NCI-H1105 (cell line): ENCODE results near the gene MAST4.

Experiments used
- DNase-seq: peaks from one replicate; lab custom pipeline; 2025; lab: John Stamatoyannopoulos, UW

The MAST4 gene

DNA sequence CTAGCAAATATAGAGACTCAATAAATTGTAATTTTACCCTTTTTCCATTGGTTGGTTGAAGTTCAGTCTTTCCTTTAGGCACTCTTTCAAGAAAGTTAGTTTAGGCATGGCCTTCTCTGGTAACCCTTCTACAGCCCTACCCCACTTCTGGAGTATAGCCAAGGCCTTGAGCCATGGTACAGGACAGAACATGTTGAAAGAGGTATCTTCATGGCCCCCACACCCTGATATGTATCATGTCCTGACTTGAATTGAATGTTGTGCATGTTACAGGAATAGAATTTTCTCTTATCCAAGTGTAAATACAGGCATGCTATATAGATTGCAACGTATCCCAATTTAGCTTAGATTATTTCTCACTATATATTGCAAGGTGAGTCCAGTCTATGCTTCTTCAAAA lies 424.8 kb downstream of the MAST4 start:
- DNase-seq: no peak

DNA sequence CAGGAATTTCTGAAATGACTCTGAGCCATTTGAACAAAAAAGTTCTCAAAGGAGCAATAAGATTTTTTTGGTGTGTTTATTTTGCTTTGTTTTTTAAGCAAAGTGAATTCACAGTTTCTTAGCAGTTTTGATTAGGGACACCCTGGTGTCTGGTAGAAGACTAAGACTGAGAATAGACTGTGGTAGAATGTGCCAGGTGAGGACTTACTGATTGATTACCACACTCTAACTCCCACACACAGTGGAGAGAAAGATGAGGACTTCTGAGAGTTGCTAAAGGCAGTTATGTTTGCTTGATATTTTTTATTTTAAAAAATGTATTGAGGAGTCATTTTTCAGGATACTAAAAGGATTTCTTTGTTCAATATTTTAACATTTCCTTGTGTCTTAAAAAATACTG lies 425.3 kb downstream of the MAST4 start:
- DNase-seq: no peak

DNA sequence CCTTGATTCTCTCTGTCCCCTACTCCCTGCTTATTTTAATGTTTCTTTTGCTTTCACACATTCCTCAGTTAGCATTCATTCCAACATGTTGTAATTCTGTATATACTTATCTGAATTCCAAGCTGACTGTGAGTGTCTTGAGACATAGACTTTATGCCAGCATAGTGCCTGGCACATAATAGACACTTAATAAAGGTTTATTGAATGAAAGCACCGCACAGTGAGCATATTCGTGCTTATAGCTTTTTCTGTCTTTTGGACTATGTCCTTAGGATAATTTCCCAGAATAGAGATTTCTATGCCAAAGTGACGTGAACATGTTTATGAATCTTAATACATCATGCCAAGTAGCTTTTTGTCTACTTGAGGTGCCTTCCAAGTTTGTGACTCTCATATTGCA lies 425.8 kb downstream of the MAST4 start:
- no peak for DNase-seq

DNA sequence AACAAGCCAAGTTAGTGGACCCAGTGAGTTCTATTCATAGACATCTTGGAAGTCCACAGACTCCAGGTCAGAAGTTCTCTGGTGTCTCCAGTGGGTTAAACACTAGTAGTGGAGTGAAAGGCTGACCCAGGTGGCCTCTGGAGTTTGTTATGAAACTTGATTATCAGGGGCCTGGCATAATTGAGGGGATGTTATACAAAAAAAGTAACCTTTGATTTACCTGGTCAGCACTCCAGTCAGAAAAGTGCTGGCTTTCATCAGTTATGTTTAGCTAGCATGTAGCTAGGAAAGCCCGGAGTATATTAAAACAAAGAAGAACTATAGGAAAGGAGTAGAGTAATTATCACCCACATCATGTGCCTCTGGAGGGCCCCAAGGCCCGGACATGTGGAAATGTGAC lies 429.3 kb downstream of the MAST4 start:
- no peak for DNase-seq

DNA sequence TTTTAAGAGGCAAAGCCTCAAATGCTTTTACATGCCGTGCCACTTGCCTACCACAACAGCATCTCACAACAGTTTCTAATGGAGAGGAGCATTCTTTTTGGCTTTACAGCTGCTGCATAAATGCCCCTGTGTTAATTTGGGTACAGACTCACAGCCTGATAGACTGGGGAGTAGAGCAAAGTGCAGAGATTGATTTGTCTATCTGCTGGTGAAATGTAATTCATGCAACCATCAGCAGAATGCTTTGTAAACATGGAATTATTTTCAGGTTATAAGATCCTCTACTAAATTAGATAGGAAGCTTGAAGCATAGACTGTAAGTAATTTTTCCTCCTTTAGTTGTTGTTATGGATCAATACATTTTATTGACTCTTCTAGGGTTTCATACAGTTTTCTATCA lies 430.1 kb downstream of the MAST4 start:
- DNase-seq: no peak

DNA sequence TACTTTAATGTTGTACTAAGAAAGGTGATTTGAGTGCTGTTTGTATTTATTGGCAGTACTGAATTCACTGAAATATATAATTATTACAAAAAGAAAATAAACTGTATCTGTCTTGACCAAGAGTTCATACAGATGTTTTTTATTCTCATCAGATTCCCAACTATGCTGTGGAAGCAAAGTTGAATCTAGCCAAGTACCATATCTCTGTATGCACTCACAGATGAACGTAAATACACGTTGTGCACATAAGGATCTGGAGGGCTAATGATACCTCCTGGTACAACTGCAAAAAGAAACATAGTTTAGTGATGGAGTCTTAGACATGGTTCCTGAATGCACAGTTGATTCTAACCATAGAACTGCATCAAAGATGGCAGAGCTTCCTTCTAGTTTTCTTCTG lies 431.0 kb downstream of the MAST4 start:
- no peak for DNase-seq

DNA sequence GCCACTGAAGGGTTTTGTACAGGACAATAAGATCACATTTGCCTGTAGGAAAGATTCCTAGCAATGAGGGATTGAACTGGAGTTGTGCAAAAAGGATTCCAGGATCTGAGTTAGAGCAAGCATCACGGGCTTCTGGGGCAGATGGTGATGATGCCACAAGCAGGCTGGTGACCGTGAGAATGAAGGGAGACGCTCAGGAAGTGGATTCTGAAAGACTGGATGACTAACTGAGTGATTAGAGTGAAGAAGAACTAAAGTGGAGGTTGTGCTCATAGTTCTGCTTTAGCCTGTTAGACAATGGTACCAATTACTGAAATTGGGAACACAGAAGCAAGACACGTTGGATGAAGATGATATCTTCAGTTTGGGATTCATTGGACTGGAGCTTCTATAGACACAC lies 432.2 kb downstream of the MAST4 start:
- DNase-seq: no peak

DNA sequence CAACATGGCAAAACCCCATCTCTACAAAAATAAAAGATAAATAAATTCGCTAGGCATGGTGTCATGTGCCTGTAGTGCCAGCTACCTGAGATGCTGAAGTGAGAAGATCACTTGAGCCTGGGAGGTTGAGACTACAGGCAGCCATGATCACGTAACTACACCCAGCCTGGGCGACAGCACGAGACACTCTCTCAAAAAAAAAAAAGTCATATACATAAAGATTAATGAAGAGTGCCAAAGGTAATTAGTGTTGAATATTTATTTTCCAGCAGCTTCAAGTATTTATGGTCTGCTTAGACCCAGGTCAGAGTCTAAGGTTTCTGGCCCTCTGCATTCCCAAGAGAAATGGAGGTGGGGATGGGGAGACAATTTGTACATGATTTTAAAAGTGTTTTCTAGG lies 432.7 kb downstream of the MAST4 start:
- no peak for DNase-seq

DNA sequence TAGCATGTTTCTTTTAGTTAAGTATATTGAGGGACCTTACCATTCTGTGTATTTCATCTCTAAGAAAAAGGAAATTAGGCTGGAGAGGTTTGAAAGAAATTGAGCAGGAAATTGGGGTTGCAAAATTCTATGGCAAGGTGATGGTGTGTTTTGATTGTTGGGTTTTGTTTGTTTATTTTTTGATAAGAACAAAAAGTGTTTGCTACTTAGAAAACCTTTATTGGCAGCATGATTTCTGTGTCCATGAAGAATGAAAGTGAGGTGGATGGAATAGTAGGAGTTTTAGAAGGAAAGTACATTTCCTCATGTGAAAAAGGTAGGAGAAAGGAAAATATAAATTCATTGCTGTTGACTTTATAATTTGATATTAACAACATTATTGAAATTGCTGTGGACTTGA lies 433.3 kb downstream of the MAST4 start:
- no peak for DNase-seq

DNA sequence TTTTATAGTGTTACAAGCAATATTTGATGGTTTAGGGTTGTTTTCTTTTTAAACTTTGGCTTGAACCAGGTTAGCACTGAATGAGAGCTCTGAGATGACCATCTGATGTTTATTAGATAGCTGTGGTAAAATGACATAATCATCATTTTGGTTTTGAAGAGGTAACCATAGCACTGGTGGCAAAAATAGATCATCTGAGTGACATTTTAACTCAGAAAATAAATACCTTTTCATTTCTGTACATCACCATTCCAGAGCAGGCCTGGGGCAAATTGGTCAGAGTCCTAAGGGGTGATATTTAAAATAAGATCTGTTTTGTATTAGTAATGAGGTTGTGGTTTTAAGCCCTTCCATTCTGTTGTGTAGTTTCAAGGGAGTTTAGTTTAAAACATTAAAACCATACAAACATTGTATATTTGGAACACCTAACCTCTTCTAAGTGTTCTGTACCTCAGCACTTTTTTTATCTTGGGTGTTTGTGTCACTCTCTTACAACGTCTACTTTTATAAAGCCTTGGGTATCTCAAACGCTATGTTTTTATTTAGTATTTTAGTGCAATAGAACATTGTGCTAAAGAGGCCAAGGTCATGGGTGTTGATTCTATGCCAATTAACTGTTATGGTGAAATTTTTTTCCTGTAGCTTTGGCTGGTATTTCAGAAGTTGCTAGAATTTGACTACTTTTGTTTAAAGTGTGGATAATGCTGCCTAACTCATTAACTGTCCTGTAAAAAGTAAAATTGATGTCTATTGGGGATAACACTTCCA lies 434.3 kb downstream of the MAST4 start:
- no peak for DNase-seq

DNA sequence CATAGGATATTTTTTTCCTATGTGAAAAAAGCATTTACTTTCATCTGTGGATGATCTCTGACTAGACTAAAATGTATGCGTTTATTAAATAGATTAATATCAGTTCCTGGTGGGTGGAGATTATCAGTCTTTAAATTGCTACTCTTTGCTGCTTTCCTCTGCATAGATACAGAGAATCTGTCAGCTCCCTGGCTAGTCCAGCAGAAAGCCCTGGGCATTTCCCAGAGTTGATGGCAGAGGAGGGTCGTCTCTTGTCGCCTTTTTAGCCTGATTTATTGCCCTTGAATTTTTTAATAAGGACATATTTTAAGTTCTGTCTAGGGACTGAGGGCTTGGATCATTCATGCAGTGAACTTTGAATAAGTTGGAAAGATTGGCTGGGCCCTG lies 434.9 kb downstream of the MAST4 start:
- DNase-seq: no peak

DNA sequence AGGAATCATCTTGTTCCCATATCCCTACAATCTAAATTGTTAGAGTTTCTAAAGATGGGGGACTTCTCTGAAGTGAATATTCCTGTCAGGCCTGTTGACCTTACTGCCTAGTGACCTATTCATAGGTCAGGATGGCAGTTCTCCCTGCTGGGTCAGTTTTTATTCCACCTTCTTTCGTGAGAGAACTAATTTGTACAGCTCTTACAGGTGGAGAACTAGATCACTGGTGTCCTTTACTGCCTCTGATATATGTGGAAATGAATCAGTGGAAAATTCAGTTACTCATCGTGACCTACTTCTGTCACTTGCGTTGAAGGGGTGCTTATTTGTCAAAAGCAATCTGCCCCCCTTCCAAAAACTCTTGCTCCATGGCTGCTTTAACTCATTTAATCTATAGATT lies 435.5 kb downstream of the MAST4 start:
- no peak for DNase-seq

DNA sequence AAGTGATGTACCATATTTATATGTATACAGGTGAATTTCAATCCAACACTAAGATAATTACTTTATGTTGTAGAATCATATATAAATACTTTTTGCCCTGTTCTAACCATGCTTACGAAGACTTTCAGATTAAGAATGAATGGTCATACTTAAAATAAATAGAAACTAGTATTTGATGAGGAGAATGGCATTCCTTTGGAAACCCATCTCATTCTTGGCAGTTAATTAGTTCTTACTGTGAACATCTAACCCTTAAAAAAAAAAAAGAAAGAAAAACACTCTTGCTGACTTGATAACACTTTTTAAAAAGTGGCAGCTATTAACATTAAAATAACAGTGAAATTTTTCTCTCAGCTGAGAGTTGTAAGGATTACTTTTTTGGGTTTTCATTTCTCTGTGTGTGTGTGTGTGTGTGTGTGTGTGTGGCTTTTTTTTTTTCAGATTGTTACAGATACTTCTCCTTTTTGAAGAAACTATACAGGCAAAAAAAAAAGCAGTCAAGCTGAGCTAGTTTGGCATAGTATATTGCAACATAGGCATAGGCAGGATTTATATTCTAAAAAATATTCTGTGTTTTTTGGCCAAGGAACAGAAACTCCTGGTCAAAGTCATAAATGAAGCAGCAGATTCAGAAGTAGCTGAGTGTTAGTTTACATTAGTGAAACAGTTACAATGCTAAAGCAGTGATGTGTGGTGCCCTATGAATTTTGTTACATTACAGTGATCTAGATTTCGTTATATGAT lies 436.9 kb downstream of the MAST4 start:
- no peak for DNase-seq

DNA sequence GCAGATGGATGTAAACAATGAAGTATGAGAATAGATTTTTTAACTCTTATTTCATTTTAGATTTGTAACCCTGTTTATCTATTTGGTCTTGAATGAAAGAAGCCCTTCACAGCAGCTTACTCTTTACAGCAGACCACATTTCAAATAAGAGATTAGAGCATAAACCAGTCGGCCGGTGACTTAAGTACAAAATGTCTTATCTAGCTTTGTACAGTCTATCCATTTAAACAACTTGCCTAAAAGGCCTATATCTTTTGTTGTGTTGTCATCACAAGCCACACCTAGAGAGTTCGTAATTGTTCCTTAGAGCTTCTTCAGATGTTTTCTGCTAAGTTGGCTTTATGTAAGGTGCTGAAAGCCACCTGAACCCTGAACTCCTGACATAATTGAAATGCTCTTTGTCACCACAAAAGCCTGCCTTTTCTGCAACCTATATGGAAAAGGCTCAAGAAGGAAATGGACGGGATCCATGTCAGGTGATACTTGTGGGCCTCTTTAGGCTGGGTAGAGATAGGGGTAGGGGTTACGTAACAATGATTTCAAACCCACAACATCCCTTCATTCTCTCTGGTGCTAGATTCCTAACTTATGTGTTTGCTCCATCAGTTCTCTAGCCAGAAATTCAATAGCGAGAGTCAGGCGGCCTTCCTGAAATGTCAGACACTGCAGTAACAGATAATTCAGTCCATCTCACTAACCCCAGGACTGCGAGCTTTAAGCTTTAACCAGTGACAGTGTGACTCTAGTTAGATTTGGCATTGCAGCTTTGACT lies 437.9 kb downstream of the MAST4 start:
- DNase-seq: no peak

DNA sequence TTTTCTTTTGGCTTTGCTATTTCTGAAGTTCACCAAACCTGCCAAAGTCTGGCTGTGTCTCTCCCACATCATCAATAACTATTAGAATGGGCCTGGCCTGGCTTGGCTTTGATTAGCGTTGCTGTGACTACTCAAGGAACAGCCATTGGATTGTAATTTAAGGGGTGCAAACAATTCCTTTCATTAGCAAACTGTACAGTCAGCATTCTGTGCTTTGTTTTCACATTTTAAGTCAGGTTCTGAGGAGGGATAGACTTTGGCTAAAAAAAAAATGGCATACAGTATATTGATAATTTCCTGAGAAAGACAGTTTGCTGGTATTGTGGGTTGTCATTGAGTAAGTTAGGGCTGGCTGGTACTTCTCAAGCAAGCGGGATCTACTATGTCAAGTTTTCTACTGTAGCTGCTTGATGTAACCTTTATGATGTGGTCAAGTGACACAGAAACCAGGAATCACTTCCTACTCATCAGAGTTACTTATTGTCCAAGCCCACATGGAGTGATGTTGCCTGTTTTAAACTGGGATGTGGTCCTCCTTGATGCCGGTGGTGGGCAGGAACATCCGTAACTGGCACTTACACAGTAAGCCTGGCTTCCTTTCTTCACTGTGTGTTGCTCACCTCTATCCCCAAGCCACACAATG lies 439.0 kb downstream of the MAST4 start:
- DNase-seq: no peak

DNA sequence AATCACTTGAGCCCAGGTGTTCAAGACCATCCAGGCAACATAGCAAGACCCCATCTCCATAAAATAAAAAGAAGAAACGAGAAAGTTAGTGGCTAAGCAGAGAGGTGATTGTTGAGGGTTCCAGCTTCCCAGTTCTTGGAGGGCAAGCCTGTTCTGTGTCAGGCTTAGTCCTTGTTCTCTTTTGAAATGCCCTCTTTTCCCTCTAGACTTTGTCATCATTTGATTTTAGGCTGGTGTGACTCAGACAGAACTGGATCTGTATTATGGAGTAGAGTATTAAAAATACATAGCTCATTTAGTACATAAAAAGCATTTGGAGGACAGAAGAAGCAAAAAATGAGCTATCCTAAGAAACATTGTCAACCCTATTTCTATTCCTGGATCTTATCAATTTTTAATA lies 441.0 kb downstream of the MAST4 start:
- DNase-seq: no peak

DNA sequence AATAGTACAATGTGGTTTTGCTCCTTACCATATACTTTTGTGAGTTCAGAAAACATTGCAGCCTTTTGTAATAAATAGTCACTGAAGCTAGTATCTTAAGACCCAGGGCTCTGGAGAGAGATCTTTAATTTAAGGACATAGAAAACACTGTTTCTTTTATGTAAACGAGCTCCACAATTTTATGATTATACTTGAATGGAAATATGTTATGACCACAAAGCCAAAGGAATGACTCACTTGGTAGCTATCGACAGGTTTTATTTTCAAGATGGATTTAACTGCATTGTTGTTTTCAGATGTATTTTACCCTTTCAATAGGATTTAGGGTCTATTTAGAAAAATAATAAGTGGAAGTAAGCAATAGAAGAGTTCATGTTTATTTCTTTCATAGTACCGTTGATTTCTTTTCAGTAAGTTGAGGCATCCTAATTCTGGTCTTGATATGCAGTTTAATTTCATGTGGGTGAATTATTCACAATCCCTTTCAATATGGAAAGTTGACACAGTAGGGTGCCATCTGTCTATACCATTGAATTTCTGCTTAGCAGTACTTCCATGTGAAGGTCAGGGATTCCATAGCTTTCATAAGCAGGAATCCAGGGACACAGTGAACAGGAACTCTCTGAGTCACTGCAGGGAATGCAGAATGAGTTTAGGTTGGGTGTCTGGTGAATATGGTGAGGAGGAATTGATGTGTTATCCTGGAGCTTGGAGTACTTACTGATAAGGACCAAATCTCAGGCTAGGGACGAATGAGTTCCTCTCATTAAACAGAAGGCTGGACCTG lies 442.8 kb downstream of the MAST4 start:
- DNase-seq: no peak

DNA sequence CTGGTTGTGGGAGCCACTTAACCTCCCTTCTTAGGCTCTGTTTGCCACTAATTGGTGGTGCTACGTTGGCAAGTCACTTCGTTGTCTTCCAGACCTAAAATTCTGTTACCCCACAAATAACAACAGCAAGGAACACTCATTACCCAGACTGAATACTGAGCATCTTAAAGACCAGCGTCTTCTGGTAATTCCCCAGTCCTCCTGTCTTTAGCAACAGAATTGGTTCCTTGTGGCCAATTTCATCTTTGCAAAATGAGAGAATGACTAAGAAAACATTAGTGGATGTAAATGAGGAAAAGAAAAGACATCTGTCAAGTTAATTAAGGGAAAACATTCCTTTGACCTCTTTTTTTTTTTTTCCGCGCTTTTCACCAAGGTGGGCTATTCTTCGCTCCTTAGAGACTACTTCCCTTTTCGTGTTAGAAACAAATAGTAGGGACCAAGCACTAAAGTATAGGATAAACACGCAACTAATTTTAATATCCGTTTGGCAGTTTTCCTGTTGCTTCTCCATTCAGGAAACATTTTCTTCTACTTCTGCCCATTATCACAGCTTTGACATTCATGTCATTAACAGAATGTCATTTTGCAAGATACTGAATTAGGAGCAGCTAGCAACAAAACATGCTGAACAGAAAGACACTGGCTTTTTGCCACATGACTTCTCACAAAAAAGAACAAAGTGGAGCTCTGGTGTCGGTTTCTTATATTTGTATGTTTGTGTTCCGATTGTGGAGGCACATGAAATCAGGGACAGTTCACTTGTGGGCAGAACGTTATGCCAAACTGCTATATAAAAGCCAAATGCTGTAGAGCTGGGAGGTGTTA lies 446.2 kb downstream of the MAST4 start:
- no peak for DNase-seq

DNA sequence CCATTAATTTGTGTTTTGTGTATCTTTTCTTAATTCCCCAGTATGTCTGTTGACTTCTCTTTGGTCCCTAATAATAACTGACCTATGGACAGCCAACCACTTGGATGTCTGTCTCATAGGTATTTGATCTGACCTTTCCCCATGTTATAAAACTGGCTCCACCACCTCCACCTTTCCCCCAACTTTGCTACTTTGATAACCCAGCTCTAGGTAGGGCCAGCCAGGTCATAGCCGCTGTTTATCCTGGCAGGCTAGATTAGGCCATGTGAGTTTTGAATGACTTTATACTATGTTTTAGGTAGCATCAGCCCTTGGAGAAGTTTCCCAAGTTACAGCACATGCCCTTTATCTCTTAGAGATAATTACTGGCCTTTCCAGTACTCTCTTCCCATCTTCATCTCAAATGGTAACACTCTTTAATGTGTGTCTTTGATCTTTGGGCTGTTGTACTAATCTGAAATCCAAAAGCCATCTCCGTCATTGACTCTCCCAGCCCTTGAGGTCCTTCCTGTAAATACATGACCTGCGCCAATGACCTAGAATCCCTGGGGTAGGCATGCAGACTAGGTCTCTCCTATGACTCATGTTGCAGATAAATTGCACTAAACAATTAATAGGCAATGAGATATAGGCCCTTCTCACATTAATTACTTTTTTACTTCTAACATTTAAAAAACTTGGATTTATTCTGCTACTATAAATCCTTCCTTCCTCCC lies 447.8 kb downstream of the MAST4 start:
- no peak for DNase-seq
